Ishikawa (cell line): ENCODE results near the gene HSFX2.
"Not testable (repeated sequence)": the region's sequence is repeated elsewhere in the genome, so short reads cannot be mapped to it uniquely, and the experiment has no call there.

Experiments used
- CEBPB ChIP-seq: IDR thresholded peaks from 2 replicates; pipeline ENCODE4 v1.6.1; 2012
- CREB1 ChIP-seq: IDR thresholded peaks from 2 replicates; pipeline ENCODE4 v1.6.1; 2012; ENCODE audit warnings: low read depth
- EGR1 ChIP-seq: IDR thresholded peaks from 2 replicates; pipeline ENCODE4 v1.6.1; 2012
- EP300 ChIP-seq: IDR thresholded peaks from 2 replicates; pipeline ENCODE4 v1.6.1; 2012; ENCODE audit warnings: borderline replicate concordance
- FOXM1 ChIP-seq: IDR thresholded peaks from 2 replicates; pipeline ENCODE4 v1.6.1; 2012; ENCODE audit warnings: low read depth, borderline replicate concordance
- MAX ChIP-seq: IDR thresholded peaks from 2 replicates; pipeline ENCODE4 v1.6.1; 2012
- NFIC ChIP-seq: IDR thresholded peaks from 2 replicates; pipeline ENCODE4 v1.6.1; 2012
- RAD21 ChIP-seq: IDR thresholded peaks from 2 replicates; pipeline ENCODE4 v1.6.1; 2012; ENCODE audit warnings: low read depth
- REST ChIP-seq: IDR thresholded peaks from 2 replicates; pipeline ENCODE4 v1.6.1; 2012; ENCODE audit warnings: low read depth, mild to moderate bottlenecking
- TAF1 ChIP-seq: IDR thresholded peaks from 2 replicates; pipeline ENCODE4 v1.6.1; 2012; ENCODE audit warnings: low read depth, mild to moderate bottlenecking
- USF1 ChIP-seq: IDR thresholded peaks from 2 replicates; pipeline ENCODE4 v1.6.1; 2012
- YY1 ChIP-seq: IDR thresholded peaks from 2 replicates; pipeline ENCODE4 v1.6.1; 2012; ENCODE audit warnings: low read depth
- ZBTB7A ChIP-seq: IDR thresholded peaks from 2 replicates; pipeline ENCODE4 v1.6.1; 2012; ENCODE audit warnings: low read depth

- not testable (repeated sequence) for TF ChIP-seq CREB1, ZBTB7A, TAF1, EP300, NFIC, MAX, RAD21, USF1, REST, YY1, FOXM1, CEBPB, EGR1
These were observed at the start of gene HSFX2 for GRCh38 chrX:149595214-149595613.
